HG02885 (cell line): Measurements from ENCODE around the gene CASQ1.

Experiments
- ATAC-seq: cut with Tn5 transposase; IDR thresholded peaks from one replicate; pipeline ENCODE4 v1.9.1; 2021; ENCODE audit warnings: mild to moderate bottlenecking; ENCODE audit not compliant: unreplicated experiment, poor library complexity

The CASQ1 gene

DNA sequence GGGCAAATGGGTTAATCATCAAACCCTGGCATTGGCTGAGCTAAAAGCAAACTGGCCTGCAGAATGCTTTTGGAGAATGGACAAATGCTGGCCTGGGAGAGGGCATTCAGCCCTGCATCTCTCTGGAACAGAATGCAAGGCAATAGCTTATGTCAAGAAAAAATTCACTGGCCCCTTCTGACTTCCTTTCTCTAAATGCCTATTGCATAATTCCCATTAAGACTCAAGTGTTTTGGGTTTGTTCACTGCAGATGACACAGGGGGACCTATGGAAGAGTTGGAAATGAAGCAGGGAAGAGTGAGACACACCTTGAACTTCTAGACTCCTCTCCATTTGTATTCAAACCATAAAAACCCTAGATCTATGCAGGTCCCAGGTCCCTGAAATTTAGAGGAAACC lies 30.7 kb downstream of the CASQ1 start:
- ATAC-seq = no peak

DNA sequence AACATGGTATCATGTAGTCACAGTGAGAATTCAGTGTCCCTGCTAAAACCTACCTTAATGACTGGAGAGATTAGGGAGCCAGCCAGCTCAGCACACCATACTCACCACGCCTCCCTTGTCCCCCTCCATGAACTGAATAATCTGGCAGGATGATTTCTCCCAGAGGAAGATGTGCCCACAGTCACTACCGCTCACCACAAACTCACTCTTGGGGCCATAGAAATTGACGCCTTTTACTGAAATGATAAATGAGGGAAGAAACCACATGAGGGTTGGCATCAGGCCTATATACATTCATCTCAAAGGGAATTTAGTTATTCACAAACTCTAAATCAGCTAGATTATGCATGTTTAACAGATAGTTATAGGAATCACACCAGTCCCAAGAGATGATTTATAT lies 32.2 kb downstream of the CASQ1 start:
- ATAC-seq = no peak

DNA sequence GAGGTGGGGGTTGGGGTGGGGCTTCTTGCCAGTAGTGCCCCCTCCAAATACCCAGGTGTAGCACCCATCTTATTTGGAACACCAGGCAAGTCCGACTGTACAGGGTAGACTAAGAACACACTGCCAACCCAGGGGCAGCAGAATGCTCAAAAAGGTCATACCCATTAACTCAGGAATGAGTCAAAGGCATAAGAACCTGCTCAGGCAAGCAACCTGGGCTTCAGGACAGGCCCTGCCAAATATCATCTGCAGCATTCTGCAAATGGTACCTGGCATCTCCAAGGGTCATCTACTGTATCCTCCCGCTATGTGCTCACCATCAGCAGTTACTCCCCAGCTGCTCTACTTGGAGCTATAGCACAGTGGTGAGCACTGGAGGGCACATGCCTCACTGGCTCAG lies 34.2 kb downstream of the CASQ1 start:
- ATAC-seq = no peak

DNA sequence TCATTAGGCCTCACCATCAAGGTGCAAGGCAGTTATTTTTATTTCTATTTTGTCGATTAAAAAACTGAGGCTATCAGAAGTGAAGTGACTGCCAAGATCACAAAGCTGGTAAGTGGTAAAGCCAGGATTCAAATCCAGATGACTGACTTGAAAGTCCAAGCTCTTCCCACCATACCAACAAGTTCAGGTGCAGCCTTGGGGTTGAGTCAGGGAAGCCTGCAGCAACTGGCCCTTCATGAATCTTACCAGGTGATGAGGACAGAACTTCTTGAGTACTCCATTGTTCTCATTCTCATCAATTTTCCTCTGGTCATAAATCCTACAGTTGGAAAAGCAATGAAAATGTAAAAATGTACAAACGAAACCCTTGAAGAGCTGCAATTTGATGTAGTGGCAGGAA lies 35.0 kb downstream of the CASQ1 start:
- no peak for ATAC-seq

DNA sequence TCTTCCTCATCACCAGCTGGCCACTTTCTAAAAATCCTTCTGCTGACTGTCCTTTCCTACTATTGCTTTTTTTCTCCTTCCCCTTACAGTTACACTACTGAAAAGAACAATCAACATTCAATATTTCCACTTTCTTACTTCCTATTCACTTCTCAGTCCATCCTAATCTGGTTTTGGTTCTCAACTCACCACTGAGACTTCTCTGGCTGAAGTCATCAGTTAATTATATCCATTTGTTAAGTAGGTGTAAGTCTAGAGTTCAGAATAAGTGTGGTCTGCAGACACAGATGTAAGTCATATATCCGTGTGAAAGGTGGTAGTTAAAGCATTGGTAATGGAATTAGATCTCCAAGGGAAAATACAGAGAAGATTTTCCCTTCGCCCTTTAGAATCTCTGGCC lies 36.2 kb downstream of the CASQ1 start:
- ATAC-seq = no peak

DNA sequence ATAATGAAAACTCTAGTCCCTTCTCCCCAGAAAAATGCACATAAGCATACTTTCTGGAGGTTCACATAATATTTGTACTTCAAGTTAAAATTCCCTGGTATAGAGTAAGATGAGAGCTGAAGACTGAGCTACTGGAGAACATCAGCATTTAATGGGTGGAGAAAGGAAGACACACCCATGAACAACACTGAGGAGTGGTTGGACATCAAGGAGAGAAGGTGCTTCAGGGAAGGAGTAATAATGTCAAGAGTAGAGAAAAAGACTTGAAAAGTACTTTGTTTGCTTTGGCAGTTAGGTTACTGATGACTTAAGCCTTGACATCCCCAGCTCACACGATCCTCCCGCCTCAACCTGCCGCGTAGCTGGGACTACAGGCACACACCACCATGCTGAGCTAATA lies 36.7 kb downstream of the CASQ1 start:
- ATAC-seq = no peak

DNA sequence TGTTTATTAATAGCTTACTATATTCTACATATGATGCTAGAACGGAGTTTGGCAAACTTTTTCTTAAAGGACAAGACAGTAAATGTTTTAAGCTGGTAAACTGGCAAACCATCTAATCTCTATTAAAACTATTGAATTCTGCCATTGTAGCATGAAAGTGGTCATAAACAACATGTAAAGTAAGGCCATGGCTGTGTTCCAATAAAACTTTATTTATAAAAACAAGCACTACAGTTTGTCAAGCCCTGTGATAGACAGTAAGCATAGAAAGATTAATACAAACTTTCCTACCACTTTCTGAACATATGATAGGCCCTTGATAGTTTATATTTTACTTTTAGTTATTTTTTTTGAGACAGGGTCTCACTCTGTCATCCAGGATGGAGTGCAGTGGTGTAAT lies 37.2 kb downstream of the CASQ1 start:
- no peak for ATAC-seq

DNA sequence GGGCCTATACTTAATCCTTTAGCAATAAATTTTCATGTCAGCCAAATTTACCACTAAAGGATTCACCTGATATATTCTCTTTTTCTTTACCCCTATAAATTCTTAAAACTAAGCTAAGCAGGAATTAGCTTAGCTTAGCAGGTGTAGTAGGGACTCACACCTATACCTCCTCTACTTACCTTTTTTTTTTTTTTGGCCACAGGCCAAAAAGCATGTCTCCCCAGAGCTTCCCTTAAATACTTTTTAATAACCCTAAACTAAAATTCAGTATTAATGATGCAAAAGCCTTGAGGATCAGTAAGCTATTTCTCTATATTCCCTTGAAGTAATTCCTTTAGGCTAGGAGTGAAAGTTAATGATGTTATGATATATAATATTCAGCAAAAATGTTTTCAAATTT lies 38.1 kb downstream of the CASQ1 start:
- no peak for ATAC-seq

DNA sequence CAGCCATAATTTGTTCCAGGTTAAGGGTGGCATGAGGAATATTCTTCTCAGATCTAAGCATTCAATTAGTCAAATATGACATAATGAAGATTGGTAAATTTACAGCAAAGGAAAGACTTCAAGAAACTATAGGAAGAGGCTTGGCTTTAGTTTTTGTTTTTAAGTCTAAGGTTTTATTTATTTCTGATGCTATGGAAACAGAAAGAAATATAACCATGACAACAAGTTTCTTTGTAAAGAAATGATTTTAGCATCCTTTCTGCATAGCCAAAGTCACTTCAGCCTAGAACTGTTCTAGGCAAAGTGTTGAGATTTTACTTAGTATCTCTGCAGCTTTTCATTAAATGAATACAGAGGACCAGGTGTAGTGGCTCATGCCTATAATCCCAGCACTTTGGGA lies 42.5 kb downstream of the CASQ1 start:
- no peak for ATAC-seq

DNA sequence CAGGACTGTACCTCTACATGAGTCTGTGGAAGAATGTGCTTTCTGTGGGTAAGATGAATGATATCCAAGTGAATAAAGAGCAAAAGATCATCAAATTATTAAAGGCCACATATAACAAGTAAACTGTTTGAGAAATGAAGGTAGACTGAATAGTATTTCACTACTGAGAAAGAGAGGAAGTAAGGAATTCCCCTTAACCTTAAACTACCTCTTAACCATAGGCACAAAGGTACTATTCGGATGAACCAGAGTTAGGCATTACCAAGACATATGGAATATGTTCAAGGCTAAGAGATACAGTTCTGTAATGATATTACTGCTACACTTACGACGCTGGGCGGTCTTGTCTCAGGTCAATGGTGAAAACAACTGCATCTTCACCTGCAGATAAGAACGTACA lies 46.4 kb downstream of the CASQ1 start:
- ATAC-seq = no peak

DNA sequence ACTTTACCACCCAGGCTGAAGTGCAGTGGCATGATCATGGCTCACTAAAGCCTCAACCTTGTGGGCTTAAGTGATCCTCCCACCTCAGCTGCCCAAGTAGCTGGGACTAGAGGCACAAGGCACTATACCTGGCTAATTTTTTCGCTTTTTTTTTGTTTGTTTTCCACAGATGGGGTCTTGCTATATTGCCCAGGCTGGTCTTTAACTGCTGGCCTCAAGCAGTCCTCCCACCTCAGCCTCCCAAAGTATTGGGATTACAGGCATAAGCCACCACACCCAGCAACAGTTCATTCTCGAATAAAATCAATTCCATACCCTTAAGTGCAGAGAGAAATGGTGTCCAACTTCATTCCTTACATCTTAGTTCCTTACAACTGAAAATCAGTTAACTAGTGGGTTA lies 47.2 kb downstream of the CASQ1 start:
- ATAC-seq = no peak

DNA sequence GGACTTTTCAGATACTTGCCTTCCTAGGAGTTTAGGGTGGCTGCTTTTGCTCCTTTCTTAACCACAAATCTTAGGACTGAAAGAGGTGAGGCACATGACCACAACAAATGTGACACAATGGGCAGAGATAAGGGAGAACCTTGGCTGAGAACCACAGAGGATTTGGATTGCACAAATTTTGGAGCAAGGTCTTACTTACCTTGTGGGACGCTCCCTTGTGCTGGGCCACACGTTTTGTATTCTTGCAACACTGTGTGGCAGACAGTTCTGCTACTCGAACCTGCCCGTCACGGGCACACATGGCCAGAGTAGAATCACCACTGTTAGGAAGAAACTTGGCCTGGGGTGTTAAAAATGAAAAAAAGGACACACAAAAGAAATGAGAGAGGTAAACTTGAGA lies 48.0 kb downstream of the CASQ1 start:
- no peak for ATAC-seq

DNA sequence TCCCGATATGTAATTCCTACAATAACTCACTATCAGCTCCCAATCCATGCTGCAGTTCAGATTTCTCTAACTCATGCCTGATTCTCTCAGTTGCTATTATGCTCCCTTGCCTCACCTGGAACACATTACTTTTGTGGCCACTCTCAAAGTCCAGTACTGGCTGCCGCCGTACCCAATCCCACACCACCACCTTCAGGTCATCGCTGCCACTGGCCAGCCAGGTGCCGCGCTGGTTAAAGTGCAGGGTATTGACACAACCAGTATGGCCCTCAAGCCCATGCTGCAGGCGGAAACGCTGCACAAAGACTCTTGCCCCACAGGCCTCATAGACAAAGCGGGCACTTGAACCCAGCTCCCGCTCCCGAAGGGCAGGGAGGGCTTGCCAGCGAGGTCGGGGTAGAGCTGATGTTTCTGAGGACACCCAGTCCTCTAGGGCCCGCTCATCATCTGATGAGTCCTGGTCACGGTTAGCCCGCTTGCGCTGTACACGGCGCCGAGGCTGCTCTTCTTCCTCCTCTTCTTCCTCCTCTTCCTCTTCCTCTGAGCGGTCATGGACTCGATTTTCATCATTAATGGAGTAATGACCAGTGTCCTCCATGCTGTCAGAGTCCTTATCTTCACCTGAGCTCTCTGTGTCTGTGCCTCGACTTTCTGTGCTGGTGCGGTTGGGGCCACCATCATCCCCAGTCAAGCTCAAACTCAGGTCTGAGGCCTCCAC lies 49.4 kb downstream of the CASQ1 start:
- no peak for ATAC-seq

DNA sequence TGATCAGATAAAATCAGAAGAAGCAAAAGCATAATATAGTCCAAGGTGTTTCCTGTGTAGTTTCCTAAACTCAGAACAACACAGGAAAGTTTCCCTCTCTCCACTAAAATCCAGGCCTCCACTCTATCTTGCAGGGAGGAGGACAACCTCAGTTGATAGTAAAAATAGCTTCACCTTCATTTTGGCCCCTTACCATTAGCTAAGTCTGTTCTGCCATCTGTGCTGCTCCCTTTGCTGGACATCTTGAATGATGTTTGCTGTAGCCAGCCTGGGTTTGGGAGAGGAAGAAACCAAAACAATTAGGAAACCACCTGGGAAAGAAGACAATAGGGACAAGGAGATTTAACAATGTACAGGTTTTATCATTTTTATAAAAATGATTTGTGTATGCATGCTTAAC lies 53.4 kb downstream of the CASQ1 start:
- no peak for ATAC-seq

DNA sequence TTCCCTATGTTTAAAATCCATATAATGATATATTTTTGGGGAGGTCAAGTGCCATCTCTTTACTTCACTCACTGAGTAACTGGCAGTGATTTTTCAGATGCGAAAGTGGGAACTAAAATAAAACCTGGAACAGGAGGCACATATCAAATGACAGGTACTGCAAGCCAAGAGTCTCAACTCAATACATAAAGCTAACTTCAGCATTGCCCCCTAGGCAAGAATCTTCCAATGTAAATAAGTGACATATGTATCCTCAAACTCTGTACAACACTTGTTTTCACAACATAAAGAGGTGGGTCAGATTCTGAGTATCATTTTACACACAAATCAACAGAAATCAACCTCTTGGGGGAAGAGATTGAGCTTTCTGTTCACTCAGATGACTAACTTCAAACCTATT lies 53.8 kb downstream of the CASQ1 start:
- no peak for ATAC-seq

DNA sequence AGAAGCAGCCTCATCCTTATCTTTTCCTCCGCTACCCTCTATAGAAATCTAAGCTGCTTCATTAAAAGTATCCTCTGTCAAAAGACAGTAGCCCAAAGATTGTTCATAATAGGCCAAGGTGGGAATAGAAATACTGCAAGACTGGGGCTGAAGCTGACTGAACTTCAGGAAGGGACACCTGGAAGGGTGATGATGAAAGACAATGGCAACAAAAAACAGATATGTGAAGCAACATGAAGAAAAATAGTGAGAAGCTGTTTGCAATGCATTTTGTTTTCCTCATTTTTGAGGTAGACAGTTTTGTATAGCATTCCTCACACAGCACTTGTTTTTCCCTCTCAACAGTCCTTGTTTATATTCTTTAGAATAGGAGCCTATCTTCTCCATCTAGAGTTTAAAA lies 55.1 kb downstream of the CASQ1 start:
- ATAC-seq = no peak

DNA sequence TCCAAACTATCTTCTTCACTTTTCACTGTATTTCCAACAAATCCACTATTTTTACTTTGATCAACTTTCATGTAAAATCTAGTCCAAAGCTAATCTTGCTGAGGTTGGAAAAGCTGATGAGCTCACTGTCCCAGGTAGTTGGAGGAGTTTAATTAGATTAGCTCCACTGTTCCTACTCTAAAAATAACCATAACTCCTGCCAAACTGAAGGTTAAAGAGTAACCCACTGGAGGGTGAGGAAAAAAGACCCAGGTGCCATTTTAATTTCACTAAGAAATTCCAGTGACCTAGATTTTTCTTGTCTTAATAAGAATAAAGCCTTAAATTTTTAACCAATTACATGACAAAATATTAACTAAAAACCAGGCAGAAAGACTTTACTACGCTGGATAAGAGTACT lies 56.7 kb downstream of the CASQ1 start:
- ATAC-seq = no peak

DNA sequence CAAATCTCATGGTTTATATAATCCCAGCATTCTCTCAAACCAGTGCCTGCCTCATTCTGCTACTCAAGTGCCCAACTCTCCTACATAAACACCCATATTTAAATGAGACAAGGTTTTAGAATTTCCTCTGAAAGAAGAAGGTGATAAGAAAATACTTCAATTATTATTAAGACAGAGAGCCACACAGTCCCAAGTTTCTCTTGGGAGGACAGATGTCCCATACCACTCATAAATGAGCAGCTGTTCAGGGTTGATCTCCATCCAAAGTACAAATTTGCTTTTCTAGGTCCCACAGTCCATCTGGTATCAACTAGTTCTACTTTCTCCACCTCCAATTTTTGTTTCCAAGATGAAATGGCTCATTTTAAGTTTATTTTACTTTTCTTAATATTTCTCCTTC lies 60.6 kb downstream of the CASQ1 start:
- ATAC-seq = no peak
